Left hindlimb (tissue), 1 donor: Measurements from ENCODE around the gene GP1BB.

ENCODE experiments used
- DNase-seq: peaks from one replicate; pipeline ENCODE4 v3.0.0-alpha.2; 2018

GP1BB gene

DNA sequence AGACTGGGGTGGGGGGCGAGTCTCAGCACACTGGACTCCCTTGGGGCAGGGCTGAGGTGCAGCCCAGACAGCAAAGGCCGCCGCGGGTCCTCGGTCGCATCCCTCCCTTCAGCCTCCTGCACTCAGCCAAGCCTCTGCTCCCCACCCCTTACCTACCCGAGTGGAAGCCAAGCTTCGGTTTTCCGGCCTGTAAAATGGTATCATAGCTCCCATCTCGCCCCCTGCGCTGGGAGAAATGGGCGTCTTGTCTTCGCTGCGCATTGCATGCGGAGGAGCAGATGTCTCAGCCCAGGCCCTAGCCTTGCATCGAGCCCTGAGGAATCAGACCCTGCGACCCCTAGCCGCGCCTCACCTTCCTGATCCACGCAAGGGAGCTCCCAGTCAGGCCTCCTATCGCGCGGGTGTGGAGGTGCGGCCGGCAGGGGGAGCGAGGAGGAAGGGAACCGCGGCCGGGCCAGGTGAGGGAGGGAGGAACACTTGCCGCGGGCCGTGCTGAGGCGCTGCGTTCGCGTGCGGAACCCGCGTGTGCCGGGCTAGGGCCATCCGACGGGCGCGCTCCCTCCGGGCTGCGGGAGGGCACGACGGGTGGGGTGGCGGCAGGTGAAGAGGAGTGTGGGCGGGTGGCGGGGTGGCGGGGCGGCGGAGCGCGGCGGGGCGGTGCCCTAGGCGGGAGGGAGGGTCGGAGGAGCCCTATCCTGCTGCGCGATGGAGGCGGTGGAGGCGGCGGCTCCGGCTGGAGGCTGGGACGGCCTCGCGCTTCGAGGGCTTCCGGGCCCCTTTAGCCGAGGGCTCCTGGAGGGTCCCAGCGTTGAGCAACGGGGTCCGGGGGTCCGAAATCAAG is 33.2 kb downstream of the GP1BB start:
- no peak for DNase-seq

DNA sequence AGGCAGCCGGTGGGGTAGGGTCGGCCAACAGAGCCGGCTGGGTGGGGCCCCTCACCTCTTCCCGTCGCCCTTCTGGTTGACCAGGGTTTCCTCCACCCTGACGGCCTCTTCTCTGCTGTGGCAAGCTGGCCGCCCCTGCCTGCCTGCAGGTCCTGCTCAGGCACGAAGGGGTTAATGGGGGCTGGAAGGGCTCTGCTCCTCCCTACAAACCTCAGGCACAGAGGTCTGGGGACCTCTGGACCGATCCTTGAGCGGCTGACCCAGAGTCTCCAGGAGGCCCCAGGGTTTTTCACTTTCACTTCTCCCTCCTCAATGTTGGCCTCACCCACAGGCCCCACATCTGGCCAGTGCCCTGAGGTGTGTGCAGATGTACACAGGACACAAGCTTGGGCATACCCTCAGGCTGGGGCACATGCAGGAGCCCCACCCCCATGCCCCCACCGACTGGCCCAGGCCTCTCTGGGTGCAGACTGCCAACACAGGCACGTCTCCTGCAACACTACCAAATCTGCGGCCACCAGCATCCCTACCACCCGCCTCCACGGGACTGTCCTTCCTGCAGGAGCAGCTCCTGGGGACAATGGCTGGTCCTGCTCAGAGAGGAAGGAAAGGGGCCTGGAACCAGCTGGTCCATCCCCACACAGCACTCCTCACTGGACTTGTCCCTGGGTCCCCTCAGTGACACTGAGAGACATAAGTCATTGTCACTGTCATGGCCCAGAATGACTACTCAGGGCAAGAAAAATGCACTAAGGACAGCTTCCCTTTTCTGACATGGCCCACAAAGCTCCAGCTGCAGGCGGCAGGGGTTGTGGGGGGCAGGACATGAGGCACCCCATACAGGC is 34.0 kb downstream of the GP1BB start:
- DNase-seq: no peak

DNA sequence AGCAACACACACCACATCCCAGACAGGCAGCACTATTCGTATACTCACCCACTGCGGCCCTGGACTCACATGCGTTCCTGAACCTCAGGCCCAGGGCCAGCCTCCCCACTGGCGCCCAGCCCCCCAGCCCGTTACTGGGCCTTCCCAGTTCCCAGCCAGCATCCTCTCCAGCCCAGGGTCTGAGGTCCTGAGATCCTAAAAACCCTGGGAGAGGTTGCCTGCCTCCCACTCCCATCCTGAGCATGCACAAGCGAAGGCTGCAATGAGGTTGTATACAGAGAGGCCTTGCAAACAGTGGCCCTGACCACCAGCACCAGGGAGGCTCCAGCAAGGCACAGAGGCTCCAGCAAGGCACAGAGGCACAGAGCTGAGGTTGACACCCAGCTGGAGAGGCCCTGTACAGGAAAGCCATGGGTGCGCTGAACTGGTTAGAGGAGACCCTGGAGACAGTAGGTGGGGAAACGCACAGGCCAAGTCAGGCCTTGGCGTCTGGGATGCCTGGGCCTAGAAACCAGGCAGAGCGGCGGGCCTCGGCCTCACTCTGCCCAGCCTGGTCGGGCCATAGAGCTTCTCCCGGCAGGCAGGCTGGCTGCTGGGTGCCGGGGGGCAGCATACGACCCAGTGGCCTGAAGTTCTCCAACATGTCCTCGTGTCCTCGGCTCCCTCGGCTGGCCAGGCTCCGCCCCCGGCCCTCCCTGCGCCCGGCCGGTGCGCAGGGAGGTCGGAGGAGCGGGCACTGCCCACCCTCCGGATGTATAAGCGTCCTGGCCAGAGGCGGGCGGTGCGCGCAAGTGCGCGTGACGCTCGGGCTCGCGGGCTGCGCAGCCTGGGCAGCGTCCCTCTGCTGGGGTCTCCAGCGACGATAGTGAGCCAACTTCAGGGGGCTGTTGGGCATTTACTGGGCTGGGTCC is 34.9 kb downstream of the GP1BB start:
- no peak for DNase-seq

DNA sequence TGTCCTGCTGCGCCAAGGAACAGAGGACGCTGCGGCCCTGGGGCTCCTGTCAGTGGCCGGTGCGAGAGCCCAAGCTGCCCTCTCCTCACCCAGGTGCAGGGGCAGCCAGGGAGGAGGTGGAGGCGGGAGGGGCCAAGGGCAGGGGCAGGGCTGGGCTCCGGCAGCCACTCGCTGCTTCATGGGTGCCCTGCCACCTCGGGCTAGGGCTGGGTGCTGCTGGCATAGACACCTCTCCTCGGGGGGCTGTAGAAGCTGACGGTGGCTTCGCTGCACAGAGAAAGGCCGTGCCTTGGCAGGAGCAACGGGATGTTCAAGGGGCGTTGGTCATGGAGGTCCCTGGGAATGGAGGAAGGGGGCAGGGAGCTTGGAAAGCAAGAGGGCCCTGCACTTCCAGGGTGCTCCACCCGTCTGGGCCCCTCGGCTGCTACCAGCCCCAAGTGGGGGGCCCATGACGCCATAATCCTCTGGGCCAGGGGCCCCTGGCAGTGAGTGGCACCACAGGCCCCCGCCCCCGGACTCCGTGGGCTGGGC is 35.6 kb downstream of the GP1BB start:
- DNase-seq: no peak

DNA sequence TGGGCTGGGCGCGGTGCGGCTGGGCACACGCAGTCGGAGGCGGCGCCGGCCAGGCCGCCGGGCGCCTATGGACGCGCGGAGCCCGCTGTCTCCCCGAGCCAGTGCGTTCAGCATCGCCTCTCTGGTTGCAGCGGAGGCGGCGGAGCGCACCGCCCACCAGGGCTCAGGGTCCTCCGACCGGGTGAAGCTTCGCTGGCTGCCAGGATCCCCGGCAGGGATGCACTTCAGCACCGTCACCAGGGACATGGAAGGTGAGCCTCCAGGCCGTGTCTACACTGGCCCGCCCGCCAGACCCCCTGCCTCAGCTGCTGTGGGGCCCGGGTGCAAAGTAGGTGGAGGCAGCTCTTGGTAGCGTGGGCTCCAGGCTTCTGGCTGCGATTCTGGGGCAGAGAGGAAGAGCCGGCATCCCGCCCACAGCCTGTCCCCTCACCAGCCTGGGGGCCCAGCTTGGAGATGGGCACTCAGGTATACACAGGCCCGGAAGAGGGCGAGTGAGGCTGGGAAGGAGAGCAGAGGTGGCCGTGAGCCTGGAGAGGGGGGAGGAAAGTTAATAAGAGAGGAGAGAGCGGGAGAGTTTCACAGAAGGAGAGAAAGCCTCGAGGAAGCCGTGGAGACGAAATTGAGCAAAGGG is 36.2 kb downstream of the GP1BB start:
- DNase-seq: no peak

DNA sequence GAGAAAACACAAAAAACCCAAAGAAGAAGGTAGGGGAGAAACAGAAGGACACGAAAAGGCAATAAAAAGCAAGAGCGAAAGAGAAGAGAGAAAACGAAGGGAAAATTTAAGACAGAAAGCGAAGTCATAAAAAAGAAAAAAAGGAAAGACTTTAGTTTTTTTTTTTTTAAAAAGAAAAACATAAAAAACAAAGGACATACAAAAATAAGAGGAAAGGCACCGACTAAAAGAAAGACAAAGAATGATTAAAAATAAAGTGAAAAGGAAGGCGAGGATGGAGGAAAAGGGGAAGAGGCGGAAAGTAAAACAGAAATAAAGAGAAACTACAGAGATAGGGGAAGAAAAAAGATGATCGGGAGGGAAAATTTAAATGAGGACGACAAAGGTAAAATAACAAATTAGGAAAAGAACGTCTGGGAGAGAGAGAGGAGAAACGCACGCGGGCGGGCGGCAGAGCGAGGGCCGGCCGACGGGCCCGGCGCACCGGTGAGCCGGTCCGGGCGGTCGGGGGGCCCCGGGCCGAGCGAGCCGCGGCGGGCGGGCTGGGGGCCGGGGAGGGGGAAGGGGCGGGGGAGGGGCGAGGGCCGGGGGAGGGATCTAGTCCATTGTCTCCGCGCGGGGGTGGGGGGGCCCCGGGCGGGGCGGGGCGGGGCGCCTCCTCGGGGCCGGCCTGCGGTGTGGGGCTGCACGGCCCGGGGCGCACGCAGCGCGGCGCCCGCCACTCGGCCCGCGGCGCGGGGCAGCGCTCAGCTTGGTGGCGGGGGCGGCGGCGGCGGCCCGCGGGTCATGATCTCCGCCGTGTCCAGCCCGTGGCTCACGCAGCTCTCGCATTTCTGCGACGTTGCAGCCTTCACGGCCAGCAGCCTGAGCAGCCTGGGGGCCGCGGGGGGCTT is 37.0 kb downstream of the GP1BB start, which contains the start of gene TBX1:
TSS of gene TBX1 (plus strand) at position 721 of the 893 bp plus-strand sequence. CDS start at position 787, 66 bp downstream.
- no peak for DNase-seq

DNA sequence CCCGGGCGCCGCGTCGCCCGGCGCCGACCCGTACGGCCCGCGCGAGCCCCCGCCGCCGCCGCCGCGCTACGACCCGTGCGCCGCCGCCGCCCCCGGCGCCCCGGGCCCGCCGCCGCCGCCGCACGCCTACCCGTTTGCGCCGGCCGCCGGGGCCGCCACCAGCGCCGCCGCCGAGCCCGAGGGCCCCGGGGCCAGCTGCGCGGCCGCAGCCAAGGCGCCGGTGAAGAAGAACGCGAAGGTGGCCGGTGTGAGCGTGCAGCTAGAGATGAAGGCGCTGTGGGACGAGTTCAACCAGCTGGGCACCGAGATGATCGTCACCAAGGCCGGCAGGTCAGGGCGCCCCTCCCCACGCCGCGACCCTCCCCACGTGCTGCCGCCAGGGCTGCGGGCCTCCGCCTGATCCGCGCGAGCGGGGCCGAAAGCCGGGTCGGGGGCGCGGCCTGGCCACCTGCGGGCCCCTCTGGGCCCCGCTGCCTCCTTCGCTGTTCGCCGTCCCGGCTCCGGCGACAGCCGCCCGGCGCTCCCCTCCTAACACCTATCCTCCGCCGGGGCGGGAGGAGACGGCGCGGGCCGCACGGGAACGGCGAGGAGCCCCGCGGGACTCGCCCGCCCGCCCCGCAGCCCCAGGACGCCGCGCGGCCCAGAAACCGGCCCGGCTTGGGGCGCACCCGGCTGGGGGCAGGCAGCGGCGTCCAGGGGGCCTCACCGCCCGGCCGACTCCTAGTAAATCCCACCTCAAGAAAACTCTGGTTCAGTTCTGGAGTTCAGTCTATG is 37.8 kb downstream of the GP1BB start:
- no peak for DNase-seq

DNA sequence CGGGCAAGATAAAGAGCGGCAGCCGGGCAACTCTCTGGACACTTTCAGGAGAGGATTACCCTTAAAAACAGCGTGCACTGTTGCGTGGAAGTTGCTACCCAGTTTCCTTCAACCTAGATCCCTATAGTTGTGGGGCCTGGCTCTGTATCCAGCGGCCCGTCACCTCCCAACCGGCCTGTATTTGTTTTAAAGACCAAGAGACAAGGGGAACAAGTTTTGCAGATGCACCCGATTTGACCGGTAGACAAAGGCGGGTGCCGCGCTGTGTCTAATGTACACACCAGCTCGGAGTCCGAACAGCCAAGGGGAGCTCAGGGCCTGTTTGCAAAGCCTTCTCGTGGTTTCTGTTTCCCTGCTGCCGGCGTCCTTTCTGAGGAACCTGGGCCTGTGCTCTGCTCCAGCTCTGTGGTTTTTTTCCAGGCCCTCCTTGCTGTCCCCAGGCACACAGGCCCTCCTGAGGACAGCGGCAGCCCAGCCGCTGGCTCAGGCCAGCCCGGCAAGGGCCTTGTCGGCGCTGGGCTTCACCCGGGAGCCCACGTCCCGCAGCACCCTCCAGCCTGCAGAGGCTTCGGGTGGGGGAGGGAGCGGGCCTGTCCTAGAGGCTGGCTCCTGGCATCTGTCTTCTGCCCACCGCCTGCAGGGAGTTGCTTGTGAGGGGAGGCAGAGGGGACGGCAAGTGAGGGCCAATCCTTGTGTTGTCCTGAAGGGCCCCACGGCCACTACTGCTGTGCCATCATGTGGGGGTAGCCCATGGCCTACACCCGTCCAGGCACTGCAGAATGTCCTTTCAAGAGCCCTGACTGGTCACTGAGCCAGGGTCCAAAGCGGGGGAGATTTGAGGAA is 38.6 kb downstream of the GP1BB start:
- DNase-seq: no peak

DNA sequence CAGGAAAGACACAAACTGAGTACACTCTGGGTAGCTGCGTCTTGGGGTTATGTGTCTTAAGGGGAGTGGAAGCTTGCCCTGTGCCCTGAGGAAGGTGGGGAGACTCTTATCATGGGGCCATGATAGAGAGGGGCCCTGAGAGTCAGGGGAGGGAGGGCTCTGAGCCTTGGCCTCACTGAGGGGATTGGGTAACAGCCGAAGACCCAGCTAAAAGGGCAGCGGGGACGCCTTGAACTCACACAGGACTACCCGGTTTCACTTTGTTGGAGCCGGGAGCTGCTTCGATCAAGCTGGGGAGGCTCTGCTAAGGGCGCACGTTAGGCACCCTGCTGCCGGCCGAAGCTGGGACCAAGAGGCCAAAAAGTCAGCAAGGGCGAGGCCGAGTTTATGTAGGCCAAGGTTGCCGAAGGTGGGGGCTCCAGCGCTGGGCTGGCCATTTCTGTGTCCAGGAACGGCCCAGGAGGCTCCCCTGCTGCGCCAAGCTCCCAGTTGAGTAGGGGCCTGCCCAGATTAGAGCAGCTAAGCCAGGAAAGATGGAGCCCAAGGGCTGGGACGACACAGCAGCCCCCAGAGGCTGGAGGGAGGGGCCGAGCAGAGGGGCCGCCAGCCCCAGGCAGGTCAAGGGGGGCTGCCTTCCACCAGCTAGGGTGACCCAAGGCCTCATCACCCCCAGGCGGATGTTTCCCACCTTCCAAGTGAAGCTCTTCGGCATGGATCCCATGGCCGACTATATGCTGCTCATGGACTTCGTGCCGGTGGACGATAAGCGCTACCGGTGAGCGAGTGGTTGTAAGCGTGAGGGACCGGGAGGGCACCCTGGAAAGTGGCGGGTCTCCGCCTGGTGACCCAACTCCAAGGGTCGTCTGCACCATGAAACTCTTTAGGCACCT is 39.5 kb downstream of the GP1BB start:
- no peak for DNase-seq

DNA sequence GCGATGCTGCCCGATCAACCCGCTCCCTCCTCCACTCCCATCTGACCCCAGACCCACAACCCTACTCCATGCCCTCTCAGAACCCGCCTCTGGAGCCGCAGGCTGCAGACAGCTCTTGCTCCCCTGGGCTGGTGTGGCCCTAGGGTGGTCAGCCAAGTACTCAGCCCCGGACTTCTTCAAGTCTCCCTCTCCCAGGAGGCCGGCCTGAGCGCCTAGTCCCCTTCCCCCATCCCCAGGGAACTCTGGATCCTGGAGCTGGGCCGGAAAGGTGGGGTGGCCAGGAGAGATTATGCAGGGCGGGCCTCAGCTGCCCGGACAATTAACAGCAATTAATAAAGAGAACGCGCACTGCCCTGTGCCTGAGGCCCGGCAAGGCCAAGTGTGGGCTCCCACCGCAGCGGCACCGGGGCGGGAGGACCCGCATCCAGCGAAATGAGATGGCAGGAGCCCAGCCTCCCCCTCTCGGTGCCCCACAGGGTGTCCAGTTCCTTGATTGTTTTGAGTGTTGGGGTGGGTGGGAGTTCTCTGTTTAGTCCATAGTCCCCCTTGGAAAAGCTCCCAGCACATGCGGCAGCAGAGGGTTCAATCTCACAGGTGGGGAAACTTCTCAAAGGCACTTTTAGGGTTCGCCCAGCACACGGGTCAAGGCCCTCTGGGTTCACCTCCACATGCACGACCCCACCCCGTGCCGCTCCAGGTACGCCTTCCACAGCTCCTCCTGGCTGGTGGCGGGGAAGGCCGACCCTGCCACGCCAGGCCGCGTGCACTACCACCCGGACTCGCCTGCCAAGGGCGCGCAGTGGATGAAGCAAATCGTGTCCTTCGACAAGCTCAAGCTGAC is 40.3 kb downstream of the GP1BB start:
- DNase-seq: no peak

DNA sequence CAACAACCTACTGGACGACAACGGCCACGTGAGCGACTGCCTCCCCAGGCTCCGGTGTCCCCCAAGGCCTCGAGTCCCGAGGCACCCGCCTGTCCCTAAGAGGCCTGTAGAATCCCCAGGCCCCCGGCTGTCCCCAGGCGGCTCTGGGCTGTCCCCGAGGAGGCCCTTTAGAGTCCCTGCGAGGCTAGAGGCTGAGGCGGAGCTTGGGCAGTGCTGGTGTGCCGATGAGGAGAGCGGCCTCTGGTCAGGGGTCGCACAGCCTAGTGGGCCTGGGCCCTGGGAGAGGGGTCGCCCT is 40.9 kb downstream of the GP1BB start:
- no peak for DNase-seq

DNA sequence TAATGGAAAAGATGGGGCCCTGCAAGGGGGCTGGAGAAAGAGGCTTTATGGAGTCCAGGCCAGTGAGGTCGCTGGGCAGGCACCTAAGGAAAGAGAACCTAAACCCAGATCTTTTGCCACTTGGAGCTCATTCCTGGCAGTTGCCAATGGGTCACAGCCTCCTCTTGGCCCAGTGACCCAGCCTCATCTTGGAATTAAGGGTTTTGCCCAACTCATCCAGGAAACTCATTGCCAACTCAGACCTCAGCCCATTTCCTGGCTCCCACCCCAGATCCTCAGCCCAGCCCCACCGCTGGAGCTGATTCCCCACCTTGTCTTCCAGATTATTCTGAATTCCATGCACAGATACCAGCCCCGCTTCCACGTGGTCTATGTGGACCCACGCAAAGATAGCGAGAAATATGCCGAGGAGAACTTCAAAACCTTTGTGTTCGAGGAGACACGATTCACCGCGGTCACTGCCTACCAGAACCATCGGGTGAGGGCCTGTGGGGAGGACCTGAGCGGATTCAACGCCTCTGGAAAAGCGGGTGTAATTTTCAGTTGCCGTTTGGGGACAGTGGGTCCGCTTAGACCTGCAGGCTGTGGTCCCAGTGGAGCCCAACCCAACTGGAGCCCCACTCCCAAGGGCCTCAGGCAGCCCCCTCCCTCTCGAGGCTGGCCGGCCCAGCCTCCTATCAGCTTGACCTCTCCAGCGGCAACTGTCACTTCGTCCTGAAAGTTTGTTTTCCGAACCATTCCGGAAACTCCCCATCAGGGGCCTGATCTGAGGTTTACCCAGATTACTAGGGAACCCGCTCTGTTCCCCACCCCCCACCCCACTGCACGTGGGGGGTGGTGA is 41.5 kb downstream of the GP1BB start:
- no peak for DNase-seq

DNA sequence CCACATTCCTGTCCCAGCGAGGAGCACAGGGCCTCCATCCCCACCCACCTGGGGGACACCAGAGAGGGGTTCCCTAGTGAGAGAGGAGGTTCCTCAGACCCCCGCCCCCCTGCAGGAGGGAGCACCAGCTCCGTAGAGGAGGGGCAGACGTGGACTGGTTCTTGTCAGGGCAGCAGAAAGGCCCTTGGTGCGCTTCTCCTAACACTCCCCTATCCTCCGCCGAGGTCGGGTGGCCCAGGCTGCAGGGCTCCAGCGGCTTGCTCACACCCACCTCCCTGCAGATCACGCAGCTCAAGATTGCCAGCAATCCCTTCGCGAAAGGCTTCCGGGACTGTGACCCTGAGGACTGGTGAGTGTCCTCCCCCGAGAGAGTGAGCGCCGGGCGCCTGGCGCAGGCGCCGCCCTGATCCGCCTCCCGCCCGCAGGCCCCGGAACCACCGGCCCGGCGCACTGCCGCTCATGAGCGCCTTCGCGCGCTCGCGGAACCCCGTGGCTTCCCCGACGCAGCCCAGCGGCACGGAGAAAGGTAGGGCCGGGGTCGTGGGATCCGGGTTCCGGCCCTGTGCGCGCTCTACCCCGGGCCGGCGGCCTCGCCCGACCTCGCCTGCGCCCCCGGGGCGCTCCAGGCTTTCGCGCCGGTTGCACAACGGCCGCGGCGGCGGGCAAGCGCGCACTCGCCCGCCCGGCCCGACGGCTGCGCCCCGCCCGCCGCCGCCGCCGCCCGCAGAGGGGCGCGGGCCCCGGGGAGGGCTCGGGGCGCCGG is 42.3 kb downstream of the GP1BB start:
- DNase-seq: no peak

DNA sequence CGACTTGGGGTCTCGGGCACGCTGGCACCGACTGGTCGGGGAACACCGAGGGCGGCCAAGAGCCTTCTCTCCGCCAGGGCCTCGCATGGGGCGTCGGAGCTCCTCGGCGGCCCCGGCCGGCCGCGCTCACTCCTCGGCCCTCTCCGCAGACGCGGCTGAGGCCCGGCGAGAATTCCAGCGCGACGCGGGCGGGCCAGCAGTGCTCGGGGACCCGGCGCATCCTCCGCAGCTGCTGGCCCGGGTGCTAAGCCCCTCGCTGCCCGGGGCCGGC is 42.8 kb downstream of the GP1BB start:
- no peak for DNase-seq

DNA sequence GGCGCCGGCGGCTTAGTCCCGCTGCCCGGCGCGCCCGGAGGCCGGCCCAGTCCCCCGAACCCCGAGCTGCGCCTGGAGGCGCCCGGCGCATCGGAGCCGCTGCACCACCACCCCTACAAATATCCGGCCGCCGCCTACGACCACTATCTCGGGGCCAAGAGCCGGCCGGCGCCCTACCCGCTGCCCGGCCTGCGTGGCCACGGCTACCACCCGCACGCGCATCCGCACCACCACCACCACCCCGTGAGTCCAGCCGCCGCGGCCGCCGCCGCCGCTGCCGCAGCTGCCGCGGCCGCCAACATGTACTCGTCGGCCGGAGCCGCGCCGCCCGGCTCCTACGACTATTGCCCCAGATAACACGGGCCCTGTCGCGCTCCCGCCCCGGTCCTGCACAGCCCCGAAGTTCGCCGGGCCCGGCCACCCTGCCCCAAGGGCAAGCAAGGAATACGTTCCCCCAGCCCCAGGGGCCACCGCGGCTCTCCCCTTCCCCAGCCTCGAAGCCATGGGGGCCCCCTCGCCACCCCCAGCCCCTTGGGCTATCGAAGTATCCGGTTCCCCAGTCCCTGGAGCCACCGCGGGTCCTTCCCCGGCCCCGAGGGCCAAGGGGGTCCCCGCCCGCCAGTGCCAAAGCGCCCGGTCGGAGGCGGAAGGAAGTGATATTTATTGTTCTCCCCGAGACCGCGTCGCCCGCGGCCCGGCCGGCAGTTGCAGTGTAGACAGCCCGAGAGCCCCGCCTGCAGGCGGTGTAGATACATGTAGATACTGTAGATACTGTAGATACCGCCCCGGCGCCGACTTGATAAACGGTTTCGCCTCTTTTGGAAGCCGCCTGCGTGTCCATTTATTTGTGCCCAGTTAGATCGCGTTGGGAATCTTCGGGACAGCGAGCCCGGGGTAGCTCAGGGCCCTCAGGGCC is 43.4 kb downstream of the GP1BB start:
- DNase-seq: no peak
